ENCODE measurements around the gene ZNRF1. TPM values are rescaled to one million over a fixed set of nuclear protein-coding genes. Genes with fewer than 3 reads are reported as not detected.

Gene ZNRF1
- total and polyA plus RNA-seq, 2 of the 13 experiments (the other 11 are each of a cell fraction or from before 2014, with no cell fraction given): 43.9 to 58.7 TPM

DNA sequence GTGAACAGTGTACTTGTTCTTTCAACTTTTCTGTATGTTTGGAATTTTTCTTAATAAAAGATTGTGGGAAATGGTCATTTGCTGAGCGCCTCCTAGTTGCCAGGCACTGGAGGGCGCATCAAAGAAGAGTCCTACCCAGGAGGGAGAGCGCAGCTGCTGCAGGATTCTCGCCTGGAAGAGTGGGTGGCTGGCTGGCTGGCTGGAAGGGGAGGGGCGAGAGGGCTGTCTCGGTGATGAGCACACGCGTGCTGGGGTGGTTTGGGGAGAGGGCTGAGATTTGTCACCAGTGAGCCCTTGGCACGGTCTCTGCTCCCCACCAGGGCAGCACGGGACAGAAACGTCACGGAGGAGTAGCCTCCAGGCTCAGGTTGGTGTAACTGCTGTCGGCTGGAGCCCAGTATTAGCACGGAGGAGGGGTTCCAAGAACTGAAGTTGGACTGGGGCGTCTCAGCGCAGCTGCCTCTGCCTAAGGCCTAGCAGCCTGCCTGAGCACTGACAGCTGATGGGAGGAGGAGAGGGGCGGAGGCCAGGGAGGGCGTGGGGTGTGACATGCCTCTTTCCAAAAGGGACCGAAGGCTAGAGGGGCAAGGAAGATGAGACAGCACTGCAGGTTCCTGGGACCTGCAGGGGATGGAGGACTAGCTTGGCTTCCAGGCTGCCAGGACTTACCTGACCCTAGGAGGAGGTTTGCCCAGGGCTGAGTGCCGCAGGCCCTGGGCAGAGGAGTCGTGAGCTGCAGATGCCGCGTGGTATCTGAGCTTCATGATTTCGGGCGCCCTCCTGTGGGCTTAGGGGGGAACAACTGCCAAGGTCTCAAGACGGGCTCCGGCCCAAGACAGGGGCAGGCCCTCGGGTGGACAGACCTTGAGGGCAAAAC is 112.1 kb downstream of the ZNRF1 start (continued):
- no peak for TF ChIP-seq ZNF703 (CRISPR knock-in tag; IDR thresholded peaks at IDR 0.05; ENCODE audit: borderline replicate concordance)
- TF ChIP-seq GLI4 (CRISPR knock-in tag; IDR thresholded peaks at IDR 0.05; ENCODE audit: borderline replicate concordance): peak; percentile 85; the same call in 1 of the 2 replicates
- TF ChIP-seq ZNF20 (CRISPR knock-in tag; IDR thresholded peaks at IDR 0.05): no peak; the same call in 1 of the 2 replicates
- TF ChIP-seq HNRNPUL1 (IDR thresholded peaks at IDR 0.05; ENCODE audit: low read depth, low read length): no peak
- TF ChIP-seq, protein P1, sequence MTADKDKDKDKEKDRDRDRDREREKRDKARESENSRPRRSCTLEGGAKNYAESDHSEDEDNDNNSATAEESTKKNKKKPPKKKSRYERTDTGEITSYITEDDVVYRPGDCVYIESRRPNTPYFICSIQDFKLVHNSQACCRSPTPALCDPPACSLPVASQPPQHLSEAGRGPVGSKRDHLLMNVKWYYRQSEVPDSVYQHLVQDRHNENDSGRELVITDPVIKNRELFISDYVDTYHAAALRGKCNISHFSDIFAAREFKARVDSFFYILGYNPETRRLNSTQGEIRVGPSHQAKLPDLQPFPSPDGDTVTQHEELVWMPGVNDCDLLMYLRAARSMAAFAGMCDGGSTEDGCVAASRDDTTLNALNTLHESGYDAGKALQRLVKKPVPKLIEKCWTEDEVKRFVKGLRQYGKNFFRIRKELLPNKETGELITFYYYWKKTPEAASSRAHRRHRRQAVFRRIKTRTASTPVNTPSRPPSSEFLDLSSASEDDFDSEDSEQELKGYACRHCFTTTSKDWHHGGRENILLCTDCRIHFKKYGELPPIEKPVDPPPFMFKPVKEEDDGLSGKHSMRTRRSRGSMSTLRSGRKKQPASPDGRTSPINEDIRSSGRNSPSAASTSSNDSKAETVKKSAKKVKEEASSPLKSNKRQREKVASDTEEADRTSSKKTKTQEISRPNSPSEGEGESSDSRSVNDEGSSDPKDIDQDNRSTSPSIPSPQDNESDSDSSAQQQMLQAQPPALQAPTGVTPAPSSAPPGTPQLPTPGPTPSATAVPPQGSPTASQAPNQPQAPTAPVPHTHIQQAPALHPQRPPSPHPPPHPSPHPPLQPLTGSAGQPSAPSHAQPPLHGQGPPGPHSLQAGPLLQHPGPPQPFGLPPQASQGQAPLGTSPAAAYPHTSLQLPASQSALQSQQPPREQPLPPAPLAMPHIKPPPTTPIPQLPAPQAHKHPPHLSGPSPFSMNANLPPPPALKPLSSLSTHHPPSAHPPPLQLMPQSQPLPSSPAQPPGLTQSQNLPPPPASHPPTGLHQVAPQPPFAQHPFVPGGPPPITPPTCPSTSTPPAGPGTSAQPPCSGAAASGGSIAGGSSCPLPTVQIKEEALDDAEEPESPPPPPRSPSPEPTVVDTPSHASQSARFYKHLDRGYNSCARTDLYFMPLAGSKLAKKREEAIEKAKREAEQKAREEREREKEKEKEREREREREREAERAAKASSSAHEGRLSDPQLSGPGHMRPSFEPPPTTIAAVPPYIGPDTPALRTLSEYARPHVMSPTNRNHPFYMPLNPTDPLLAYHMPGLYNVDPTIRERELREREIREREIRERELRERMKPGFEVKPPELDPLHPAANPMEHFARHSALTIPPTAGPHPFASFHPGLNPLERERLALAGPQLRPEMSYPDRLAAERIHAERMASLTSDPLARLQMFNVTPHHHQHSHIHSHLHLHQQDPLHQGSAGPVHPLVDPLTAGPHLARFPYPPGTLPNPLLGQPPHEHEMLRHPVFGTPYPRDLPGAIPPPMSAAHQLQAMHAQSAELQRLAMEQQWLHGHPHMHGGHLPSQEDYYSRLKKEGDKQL (CRISPR knock-in tag; IDR thresholded peaks at IDR 0.05; ENCODE audit: low read depth): 0 out of 2 replicates have a peak, but pooled peaks have one; percentile 49
- no peak for TF ChIP-seq ZBTB21 (CRISPR knock-in tag; IDR thresholded peaks at IDR 0.05)
- no peak for TF ChIP-seq GTF3A (CRISPR knock-in tag; conservative IDR thresholded peaks at IDR 0.05)
- TF ChIP-seq ZBTB7B (CRISPR knock-in tag; IDR thresholded peaks at IDR 0.05): peak; percentile 59
- TF ChIP-seq, protein P2, sequence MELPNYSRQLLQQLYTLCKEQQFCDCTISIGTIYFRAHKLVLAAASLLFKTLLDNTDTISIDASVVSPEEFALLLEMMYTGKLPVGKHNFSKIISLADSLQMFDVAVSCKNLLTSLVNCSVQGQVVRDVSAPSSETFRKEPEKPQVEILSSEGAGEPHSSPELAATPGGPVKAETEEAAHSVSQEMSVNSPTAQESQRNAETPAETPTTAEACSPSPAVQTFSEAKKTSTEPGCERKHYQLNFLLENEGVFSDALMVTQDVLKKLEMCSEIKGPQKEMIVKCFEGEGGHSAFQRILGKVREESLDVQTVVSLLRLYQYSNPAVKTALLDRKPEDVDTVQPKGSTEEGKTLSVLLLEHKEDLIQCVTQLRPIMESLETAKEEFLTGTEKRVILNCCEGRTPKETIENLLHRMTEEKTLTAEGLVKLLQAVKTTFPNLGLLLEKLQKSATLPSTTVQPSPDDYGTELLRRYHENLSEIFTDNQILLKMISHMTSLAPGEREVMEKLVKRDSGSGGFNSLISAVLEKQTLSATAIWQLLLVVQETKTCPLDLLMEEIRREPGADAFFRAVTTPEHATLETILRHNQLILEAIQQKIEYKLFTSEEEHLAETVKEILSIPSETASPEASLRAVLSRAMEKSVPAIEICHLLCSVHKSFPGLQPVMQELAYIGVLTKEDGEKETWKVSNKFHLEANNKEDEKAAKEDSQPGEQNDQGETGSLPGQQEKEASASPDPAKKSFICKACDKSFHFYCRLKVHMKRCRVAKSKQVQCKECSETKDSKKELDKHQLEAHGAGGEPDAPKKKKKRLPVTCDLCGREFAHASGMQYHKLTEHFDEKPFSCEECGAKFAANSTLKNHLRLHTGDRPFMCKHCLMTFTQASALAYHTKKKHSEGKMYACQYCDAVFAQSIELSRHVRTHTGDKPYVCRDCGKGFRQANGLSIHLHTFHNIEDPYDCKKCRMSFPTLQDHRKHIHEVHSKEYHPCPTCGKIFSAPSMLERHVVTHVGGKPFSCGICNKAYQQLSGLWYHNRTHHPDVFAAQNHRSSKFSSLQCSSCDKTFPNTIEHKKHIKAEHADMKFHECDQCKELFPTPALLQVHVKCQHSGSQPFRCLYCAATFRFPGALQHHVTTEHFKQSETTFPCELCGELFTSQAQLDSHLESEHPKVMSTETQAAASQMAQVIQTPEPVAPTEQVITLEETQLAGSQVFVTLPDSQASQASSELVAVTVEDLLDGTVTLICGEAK (IDR thresholded peaks at IDR 0.05): no peak
- TF ChIP-seq, protein P2 (CRISPR knock-in tag; IDR thresholded peaks at IDR 0.05): peak; percentile 72; the same call in 1 of the 2 replicates
- no peak for TF ChIP-seq ZNF850 (CRISPR knock-in tag; conservative IDR thresholded peaks at IDR 0.05)
- TF ChIP-seq MBNL3 (CRISPR knock-in tag; conservative IDR thresholded peaks at IDR 0.05): no peak
- peak; percentile 81 for TF ChIP-seq KDM4B (CRISPR knock-in tag; IDR thresholded peaks at IDR 0.05)
- TF ChIP-seq ZNF577 (CRISPR knock-in tag; IDR thresholded peaks at IDR 0.05; ENCODE audit: borderline replicate concordance, low read depth): 0 out of 2 replicates have a peak, but pooled peaks have one; percentile 45

Data from HepG2 (cell line).